NOMO-1 treated with DMSO at 0.1 percent for 48 hours (cell line): ENCODE measurements around the gene TRIP10.
"Not testable (repeated sequence)": the region's sequence is repeated elsewhere in the genome, so short reads cannot be mapped to it uniquely, and the experiment has no call there.

Experiments
- DNase-seq: peaks from one replicate; lab custom pipeline; 2025; ENCODE audit not compliant: unreplicated experiment; lab: John Stamatoyannopoulos, UW

The TRIP10 gene

GRCh38 chr19:6738787-6739389 lies 592 bp upstream of the TRIP10 start:
- DNase-seq: no peak

GRCh38 chr19:6739883-6740588 lies 556 bp downstream of the TRIP10 start:
- no peak for DNase-seq

GRCh38 chr19:6740589-6741343 lies 1.3 kb downstream of the TRIP10 start:
- no peak for DNase-seq

- no peak for DNase-seq
These were observed 3.6 kb downstream of the TRIP10 start for GRCh38 chr19:6743066-6743465.

- no peak for DNase-seq
These were observed 4.4 kb downstream of the TRIP10 start for GRCh38 chr19:6743714-6744380.

- no peak for DNase-seq
These were observed 5.2 kb downstream of the TRIP10 start for GRCh38 chr19:6744381-6745301.

GRCh38 chr19:6745965-6746364 lies 6.5 kb downstream of the TRIP10 start:
- no peak for DNase-seq

GRCh38 chr19:6748543-6748942 lies 9.1 kb downstream of the TRIP10 start:
- not testable (repeated sequence) for DNase-seq

- no peak for DNase-seq
These were observed 10.6 kb downstream of the TRIP10 start for GRCh38 chr19:6750062-6750461.

GRCh38 chr19:6751189-6751588 lies 11.7 kb downstream of the TRIP10 start:
- DNase-seq: no peak

- DNase-seq: no peak
These were observed 13.0 kb downstream of the TRIP10 start for GRCh38 chr19:6752256-6753177.

GRCh38 chr19:6753178-6754031 lies 13.9 kb downstream of the TRIP10 start:
- peak; percentile 82 for DNase-seq

- no peak for DNase-seq
These were observed 14.7 kb downstream of the TRIP10 start for GRCh38 chr19:6754136-6754535.

- no peak for DNase-seq
These were observed 15.4 kb downstream of the TRIP10 start for GRCh38 chr19:6754653-6755463.

- no peak for DNase-seq
These were observed 21.1 kb downstream of the TRIP10 start for GRCh38 chr19:6760606-6761005.

- no peak for DNase-seq
These were observed 21.7 kb downstream of the TRIP10 start for GRCh38 chr19:6761053-6761676.

- DNase-seq: not testable (repeated sequence)
These were observed 22.8 kb downstream of the TRIP10 start for GRCh38 chr19:6762253-6762797.
